GM19372 (cell line): ENCODE measurements around the gene ZNF22.

ENCODE experiments used
- ATAC-seq: cut with Tn5 transposase; IDR thresholded peaks from one replicate; pipeline ENCODE4 v1.9.1; 2021; ENCODE audit warnings: mild to moderate bottlenecking, low read depth, moderate library complexity; ENCODE audit not compliant: unreplicated experiment

The ZNF22 gene

DNA sequence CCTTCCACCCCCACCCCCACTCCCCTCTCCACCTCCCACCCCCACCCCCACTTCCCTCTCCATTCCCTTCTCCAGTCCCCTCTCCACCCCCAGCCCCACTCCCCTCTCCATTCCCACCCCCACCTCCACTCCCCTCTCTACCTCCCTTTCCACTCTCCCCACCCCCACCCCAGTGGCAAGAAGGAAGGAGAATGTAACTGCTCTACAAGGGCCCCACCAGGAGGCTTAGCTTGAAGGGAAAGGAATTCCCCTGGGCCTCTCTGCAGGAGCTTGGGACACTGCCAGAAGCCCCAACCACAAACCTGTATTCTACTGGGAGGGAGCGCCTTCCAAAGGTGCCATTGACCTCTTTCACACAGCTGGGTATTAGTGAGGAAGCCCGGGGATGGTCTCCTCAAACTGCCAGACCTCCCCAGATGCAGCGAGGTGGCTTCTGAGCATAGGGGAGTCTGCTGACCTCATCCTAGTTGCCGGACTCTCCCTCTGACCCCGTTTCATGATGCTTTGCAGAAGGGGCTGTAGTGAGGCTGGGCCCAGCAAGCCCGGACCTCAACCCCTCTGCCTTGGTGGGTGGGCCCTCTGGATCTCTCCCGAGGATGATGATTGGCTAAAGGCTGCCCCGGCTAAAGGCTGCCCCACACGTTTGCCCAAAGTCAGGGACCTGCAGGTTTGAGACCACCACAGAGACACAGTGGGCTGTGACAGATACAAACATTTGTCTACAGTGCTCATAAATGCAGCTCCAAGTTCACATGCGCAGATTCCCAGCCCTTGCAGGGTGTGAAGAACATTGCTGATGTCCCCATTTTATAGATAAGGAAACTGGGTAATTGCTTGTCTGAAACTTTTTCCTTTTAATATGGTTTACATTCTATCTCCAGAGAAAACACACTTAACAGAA lies 25.0 kb upstream of the ZNF22 start:
- ATAC-seq = no peak

DNA sequence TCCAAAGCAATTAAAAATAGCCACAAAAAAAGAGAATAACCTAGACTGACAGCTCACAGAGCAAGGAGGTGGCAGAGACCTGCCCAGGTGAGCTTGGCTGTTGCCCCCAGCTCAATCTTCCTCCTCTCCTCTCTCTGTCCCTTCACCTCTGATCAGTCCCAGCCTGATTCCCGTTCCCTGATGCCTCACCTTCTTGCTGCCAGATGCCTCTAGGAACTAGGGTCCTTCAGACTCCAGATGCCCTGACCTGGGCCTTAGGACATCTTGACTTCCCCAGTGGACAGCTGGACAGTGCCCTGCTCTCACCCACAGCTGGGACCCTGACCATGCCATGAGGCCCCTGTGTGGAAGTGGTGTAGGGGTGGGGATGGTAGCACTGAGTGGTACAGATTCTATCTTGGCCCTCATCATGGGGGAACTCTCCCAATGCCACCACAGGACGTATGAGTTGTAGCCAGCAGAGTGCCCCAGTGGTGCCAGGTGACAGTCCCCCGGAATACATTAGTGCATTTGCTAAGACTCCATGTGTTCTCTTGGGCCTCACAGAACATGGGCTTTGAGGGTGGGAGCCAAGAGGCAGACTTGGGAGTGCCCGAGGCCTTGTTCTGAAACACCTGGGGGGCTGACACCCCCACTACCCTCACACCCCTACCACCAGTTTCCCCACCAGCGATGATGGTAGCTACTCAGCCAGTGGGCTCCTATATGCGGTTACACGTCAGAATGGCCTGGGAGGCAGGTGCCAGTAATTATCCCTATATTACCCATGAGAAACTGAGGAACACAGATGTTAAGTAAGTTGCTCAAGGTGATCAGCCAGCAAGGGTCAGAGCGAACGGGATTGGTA lies 24.1 kb upstream of the ZNF22 start:
- ATAC-seq = no peak

DNA sequence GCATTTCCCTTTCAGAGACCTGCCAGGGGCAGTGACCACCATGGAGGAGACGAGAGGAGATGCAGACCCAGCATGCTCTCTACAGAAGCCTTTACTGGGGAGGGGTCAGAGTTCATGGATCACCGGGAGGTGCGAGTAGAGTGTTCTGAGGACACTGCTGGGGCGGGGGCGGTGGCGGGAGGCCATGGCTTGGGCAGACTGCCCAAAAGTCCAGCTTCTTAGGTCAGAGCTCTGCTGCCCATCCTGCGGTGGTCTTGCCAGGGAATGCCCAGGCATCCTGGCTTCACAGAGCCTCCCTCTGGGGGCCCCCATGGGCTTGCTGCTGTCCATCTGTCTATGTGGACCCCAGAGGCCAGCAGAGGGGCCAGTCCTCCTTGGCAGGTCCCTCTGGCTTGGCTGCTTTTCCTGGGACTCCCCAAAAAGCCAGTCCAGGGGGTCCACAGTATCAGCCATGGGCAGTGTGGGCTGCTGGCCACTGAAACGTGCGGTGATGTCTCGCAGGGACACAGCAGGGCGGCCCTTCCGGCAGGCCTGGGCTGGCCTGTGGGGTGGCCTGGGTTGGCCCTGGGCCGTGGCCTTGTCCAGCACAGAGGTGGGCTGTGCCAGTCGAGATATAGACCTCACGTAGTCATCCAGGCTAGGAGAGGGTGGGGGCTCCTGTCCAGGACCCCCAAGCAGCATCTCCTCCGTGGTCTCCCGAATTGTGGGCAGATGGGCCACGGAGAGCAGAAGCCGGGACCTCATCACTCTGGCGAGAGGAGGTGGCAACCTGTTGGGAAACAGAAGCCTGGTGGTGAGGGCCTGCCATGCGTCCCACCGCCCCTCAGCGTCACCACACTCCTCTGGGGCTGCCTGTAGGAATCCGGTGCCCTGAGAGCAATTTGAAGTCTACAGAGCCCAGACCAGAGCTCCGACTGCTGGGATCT lies 23.2 kb upstream of the ZNF22 start:
- ATAC-seq = no peak

GRCh38 chr10:44978213-44978569 lies 22.5 kb upstream of the ZNF22 start:
- ATAC-seq = no peak

DNA sequence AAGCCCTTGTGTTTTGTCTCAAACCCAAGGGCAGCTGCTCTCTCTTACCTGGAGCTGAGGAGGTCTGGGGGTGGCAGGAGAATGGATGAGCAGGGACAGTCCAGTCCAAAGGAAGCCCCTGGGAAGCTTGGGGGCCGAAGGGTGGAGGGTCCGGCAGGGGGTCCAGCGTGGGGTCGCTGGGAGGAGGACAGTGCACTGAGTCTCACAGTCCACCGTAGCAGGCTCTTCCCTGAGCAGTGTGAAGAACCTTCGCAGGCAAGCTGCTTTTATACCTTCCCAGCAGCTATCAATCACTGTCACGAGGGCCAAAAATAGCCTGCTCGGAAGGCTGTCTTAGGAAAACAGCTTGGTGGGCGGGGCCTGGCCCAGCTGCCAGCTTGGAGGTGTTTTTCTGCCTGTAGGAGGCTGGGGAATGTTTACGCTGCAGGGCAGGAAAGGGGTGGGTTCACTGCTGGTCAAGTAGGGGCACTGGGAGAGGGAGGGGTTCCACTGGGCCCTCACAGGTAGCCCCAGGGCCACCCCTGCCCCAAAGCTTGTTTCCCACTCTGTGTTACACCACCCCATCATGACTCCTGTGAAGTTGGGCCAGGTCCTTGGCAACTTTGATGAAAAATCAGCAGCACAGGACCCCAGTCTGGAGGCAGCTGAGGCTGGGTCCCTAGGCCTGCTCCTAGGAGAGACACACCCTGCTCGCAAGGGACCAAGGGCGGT lies 22.0 kb upstream of the ZNF22 start, which contains the start of gene DEPP1:
TSS of gene DEPP1 (minus strand) at position 240 of the 711 bp plus-strand sequence. CDS start 779 bp downstream, outside the sequence.
- no peak for ATAC-seq

- ATAC-seq = no peak
These were observed 21.2 kb upstream of the ZNF22 start for GRCh38 chr10:44979281-44980191.

DNA sequence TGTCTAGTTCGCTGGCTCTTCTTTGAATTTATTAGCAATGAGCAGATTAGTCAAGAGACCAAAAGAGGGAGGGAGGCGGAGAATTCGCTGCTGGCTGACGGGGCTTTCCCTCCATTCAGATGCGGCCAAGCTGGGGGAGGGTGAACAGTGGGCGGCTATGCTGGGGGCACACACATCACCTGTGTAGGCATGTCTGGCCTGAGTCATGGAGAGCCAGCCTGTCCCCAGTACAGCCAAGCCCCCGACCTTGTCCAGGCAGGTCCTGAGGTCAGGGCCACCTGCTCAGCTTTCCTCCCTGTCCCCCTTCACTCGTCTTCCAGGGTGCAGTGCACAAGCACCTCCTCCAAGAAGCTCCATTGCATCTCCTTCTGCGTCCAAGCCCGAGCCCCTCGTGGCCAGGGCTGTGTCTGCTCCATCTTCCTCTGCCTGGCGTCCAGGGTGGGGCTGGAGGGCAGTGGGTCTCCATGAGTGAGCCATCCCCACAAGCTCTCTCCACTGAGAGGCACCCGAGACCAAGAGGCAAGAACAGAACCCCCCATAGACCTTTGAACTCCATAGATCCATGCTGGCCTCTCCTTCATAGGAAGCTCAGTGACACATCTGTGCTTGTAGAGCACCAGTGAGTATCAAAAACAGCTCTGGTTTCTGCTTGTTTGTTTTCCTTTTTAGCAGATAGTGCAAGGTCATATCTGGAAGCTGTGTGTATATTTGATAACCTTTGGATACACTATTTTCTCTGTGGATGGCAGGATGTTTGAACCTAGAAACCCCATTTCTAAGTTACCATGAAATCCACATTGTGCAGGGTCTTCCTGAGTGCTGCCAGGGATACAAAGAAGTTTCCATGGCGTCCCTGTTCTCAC lies 20.2 kb upstream of the ZNF22 start:
- ATAC-seq = no peak

DNA sequence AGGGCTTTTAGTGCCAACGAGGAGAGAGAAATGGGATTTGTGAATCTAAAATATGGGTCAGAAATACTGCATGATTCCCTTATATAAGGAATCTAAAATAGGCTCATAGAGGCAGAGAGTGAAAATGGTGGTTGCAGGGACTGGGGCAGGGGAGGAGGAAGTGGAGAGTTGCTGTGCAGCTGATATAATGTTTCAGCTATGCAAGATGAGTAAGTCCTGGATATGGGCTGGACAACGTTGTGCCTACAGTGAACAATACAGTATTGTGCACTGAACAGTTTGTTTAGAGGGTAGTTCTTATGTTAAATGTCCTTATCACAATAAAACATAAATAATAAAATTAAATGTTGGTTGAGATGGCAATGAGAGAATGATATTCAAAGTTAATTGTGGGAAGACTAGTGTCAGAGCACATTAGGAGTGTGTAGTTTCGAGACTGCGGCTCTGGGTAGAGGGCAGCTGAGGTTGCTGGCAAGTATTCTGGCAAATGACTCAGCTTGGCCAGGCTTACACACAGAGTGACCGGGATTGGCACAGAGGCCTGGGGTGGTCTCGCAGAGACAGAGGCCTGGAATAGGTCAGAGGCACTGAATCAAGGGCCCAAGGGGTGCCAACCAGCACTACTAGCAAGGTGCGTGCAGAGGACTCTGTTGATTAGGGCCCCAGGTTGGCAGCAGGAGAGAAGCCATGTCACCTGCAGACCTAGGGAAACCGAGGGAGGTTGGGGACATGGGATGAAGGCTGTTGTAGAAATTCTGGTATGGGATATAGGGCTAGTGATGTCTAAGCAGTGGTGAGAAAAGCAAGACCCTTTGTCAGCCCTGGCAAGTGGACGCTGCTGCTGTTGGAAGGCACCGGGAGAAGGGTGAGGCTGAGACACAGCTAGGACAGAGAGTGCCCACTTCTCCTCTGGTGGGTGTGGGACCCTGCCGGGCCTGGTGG lies 19.3 kb upstream of the ZNF22 start:
- ATAC-seq = no peak

- ATAC-seq = no peak
These were observed 18.6 kb upstream of the ZNF22 start for GRCh38 chr10:44982114-44982460.

GRCh38 chr10:44982496-44982895 lies 18.2 kb upstream of the ZNF22 start:
- no peak for ATAC-seq

GRCh38 chr10:44983066-44983894 lies 17.4 kb upstream of the ZNF22 start:
- ATAC-seq = no peak

DNA sequence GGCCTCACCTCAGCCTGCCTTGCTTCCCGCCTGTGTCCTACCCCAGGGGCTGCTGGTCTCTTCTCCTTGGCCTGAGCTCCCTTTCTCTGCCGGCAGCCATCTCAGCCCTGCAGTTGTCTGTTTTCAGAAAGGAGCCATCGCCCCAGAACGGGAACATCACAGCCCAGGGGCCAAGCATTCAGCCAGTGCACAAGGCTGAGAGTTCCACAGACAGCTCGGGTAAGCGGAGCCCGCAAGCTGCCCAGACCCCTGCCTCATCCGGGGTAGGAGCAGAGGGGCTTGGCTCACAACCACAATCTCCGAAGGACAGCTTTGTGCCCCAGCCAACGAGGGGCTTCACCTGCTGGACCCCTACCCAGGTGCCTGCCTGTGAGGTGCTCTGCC lies 16.8 kb upstream of the ZNF22 start:
- no peak for ATAC-seq

DNA sequence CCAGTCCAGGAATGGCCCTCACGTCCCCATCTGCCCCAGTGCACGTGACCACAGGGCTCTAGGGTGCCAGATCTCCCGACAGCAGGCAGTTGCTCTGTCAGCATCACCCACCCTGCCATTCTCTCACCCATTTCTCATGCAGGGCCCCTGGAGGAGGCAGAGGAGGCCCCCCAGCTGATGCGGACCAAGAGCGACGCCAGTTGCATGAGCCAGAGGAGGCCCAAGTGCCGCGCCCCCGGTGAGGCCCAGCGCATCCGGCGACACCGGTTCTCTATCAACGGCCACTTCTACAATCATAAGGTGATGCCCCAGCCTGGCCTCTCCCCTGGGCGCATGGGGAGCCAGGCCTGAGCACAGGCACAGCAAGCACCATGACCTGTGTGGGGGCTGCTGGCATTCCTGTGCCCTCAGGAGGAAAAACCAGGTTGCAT lies 16.0 kb upstream of the ZNF22 start:
- no peak for ATAC-seq

DNA sequence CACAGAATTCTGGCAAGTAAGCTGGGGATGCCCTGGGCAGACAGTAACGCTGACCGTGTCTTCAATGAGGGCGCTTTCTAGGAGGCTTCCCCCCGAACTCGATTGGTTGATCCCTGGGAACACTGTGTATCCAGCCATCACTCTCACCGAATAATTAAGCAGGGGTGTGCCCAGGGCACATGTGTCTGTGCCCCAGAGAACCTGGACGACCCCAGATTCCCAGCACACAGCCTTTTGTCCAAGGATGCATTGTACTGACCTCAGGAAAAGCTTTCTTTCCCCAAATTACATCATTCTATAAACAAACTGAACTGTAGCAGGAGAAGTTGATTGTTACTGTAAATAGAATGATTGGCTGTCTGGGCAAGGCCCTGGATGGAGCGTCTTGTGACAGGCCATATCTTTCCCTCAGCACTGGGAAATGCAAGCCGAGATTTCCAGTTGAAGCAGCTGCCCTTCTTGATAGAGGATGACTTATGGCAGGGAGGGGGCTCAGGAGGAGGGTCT lies 15.5 kb upstream of the ZNF22 start:
- ATAC-seq = no peak

GRCh38 chr10:44986179-44986578 lies 14.5 kb upstream of the ZNF22 start:
- no peak for ATAC-seq

GRCh38 chr10:44986670-44987069 lies 14.1 kb upstream of the ZNF22 start:
- ATAC-seq = no peak
